Measurements from ENCODE around the gene PPIAL4G. TPM values are rescaled to one million over a fixed set of nuclear protein-coding genes. Genes with fewer than 3 reads are reported as not detected.
A peak's percentile ranks its signal among the peaks of the same experiment; 100 is the strongest.
"Not testable (repeated sequence)": the region's sequence is repeated elsewhere in the genome, so short reads cannot be mapped to it uniquely, and the experiment has no call there.

The PPIAL4G gene
- not detected in 2 replicates for total RNA-seq (2014; rRNA removed; shearing (Covaris generic))

DNA sequence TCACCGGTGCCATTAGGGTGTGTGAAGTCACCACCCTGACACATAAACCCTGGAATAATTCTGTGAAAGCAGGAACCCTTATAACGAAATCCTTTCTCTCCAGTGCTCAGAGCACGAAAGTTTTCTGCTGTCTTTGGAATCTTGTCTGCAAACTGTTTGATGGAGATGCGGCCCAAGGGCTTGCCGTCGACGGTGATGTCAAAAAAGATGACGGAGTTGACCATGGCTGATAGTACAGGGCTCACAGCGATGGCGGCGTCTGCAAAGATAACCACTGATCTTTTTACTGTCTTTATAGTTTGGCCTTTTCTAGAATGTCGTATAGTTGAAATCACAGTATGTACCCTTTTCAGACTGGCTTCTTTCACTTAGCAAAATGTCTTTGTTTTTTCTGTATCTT is at the start of gene PPIAL4G:
PPIAL4G (minus strand) TSS at position 274 of the 400 bp plus-strand sequence; CDS start at position 224, 50 bp downstream.
- DNase-seq (ENCODE audit: low spot score); in situ Hi-C loops (cut with HindIII; ENCODE audit: low sequenced_read_pairs): not testable (repeated sequence)

DNA sequence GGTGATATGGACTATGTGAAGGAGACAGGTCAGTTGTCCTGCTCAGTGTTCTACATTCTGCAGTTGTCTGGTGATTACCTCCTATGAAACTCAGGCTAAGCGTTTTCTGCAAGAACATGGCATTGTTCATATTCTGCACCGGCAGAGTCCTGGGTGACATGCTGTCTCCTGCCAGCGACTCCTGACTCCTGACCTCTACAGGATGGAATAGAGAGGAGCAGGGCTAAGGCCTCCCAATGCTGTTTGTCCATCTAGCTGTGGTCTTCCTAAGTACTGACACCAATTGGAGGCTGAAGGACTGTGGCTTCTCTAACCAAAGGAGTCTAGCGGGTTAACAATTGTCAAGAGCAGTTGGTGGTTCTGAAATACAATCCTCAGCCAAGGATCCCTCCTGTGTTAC is 49.1 kb upstream of the PPIAL4G start:
- in situ Hi-C loops (cut with HindIII; ENCODE audit: low sequenced_read_pairs): not testable (repeated sequence)
- peak; percentile 40 for DNase-seq (ENCODE audit: low spot score)

DNA sequence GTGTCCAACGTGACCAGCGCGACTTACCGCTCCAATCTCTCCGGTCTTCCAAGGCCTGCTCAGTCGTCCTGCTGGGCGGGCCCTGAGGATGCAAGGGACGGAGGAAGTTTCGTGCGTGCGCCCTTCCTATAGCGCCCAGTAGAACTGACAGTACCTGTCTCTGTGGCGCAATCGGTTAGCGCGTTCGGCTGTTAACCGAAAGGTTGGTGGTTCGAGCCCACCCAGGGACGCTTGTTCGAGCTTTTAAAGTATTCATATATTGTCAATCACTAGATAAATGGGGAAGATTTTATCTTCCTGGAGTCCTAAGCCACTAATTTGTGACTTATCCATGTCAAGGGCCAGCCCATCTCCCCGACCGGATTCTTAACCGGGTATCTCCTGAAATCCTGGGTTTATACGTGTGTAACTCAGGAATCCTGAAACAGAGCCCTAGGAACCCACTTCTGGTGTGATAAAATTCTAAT is 46.0 kb upstream of the PPIAL4G start:
- in situ Hi-C loops (cut with HindIII; ENCODE audit: low sequenced_read_pairs): not testable (repeated sequence)
- peak; percentile 55 for DNase-seq (ENCODE audit: low spot score)

DNA sequence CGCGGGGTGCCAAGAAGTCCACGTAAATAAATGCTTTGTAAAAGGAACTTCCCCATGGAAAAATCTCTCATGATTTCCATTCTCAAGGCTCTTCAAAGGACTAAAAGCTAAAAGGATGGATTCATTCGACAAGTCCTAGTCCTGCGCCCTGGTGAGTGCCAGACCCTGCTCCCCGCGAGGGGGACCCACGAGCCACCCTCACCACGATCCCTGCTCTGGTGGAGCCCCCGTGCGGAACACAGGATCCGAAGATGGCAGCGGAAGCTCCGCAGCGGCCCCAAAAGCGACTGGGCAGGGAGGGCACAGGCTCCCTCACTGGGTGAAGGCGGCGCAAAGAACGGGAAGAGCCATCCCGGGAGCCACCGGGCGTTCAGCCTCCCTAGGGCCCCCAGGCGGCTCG is 45.5 kb upstream of the PPIAL4G start:
- DNase-seq (ENCODE audit: low spot score); in situ Hi-C loops (cut with HindIII; ENCODE audit: low sequenced_read_pairs): not testable (repeated sequence)

DNA sequence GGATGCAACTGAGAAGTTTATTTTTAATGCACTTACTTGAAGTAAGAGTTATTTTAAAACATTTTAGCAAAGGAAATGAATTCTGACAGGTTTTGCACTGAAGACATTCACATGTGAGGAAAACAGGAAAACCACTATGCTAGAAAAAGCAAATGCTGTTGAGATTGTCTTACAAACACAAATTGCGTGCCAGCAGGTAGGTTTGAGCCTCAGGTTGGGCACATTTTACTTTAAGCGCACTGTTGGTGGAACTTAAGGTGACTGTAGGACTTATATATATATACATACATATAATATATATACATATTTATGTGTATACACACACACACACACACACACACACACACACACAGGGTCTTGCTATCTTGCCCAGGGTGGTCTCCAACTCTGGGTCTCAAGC is 43.5 kb upstream of the PPIAL4G start:
- DNase-seq (ENCODE audit: low spot score); in situ Hi-C loops (cut with HindIII; ENCODE audit: low sequenced_read_pairs): not testable (repeated sequence)

DNA sequence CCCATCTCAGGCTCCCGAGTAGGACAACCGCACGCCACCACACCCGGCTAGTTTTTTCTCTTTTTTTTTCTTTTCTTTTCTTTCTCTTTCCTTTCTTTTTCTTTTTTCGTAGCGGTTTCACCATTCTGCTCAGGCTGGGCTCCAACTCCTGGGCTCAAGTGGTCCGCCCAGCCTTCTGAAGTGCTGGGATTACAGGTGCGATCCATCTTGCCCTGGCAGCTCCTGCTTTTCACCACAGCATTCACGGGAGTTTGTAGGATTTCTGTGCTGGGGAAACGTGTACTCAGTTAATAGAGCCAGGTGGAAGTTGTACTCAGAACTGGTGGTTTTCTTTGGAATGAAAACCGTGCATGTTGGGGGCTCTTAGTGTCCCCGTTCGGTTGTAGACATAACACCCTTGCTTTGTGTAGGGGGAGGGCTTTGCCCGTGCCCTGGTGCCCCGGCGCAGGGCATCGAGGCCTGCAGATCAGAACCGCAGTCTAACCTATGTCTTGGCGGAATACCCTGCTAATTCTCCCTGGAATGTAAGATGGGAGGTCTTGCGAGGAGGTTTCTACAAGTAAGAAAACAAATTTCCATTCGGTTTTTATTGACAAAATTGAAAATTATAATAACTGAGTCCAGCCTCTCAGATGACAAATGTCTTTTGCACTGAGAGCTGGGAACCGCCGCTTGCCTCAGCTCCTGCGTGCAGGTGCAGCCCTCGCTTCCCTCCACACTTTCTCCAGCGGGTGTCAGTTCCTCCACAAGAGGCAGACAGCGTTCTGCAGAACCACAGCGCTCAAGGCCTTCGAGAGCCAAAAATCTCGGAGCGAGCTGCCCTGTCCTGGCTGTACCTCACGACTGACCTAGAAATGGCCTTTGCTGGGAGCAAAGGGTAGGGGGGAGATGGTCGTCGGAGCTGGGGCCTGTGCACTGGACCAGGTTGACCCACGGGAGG is 40.4 kb upstream of the PPIAL4G start:
- DNase-seq (ENCODE audit: low spot score); in situ Hi-C loops (cut with HindIII; ENCODE audit: low sequenced_read_pairs): not testable (repeated sequence)

DNA sequence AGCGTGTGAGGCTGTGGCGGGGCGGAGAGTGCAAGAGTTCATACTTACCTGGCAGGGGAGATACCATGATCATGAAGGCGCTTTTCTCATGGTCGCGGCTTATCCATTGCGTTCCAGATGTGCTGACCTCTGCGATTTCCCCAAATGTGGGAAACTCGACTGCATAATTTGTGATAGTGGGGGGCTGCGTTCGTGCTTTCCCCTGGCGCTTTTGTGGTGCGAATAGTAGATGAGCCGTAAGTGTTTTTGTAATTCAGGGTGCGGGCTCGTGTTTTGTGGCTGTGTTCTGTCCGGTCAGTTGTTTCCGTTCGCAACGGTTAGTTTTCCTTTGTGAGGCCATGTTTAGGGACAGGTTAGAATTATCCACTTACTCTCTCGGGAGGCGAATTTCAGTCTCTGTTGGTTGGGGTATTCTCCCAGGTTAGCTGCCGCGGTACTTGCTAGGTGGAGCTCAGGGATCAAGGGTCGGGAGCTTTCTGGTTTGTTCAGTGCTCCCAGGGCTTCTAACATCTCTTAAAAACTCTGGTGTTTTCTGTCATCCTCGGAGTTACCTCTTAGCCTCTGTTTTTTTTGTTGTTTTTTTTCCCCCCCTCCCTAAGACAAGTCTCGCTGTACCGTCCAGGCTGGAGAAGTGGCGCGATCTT is 39.6 kb upstream of the PPIAL4G start:
- peak; percentile 94 for DNase-seq (ENCODE audit: low spot score)
- in situ Hi-C loops (cut with HindIII; ENCODE audit: low sequenced_read_pairs): not testable (repeated sequence)

DNA sequence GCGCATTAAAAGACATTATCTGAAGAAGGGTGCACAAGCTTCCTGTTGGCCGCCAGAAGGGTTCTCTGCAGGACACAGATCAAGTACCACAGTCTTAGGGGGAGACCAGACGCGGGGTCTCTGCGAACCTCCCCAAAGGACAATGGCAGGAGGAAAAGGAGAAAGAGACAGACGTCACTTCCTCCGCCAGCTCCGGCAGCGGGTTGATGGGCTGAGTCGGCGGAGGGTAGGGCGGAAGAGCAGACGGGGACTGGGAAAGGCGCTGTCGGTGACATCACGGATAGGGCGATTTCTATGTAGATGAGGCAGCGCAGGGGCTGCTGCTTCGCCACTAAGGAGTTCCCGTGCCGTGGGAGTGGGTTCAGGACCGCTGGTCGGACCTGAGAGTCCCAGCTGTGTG is 39.0 kb upstream of the PPIAL4G start:
- in situ Hi-C loops (cut with HindIII; ENCODE audit: low sequenced_read_pairs): not testable (repeated sequence)

DNA sequence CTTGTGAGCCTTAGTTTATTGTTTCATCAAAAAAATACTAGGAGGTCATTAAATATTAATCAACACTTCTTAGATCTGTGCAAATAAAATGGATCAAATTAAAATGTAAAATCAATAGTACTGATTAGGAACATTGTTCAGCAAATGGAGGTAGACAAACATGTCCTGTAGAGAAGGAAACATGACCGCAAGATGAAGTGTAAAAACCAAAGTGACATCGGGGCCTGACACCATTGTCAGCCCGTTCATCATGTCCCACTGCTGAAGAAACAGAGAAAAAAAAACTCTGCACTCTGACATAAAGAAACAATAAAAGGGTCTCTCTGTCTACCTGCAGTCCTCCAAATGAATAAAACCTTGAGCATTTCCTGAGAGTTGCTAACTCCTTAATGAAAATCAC is 31.2 kb upstream of the PPIAL4G start:
- DNase-seq (ENCODE audit: low spot score); in situ Hi-C loops (cut with HindIII; ENCODE audit: low sequenced_read_pairs): not testable (repeated sequence)

More for the DNA sequence above, 39.0 kb upstream of the PPIAL4G start:
- DNase-seq (ENCODE audit: low spot score): peak; percentile 93

DNA sequence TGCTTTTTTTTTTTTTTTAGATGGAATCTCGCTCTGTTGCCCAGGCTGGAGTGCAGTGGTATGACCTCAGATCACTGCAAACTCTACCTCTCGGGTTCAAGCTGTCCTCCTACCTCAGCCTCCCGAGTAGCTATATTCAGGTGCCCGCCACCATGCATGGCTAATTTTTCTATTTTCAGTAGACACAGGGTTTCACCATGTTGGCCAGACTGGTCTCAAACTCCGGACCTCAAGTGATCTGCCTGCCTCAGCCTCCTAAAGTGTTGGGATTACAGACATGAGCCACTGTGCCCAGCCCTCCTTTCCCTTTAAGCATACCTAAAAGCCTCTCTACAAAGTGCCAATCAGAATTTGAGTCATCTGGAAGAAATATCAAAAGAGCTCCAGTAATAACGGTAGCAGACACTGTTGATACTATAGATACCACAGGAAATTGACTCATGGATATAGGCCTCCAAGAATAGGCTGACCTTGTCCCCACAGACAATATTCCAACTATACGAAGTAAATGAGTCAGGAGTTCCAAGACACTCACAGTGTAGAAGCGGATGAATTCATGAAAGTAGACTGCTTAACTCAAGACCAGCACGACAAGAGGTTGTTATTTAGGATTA is 29.6 kb upstream of the PPIAL4G start:
- in situ Hi-C loops (cut with HindIII; ENCODE audit: low sequenced_read_pairs); DNase-seq (ENCODE audit: low spot score): not testable (repeated sequence)

DNA sequence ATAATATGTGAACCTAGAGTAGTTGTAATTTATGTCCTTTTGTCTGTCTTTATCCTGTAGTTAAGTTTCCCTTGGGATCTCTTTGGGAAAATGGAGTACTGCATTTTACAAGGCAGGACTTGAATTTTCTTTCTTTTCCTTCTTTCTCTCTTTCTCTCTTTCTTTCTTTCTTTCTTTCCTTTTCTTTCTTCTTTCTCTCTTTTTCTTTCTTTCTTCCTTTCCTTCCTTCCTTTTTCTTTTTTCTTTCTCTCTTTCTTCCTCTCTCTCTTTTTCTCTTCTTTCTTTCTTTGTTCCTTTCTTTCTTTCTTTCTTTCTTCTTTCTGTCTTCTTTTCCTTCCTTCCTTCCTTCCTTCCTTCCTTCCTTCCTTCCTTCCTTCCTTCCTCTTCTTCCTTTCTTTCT is 10.8 kb upstream of the PPIAL4G start:
- in situ Hi-C loops (cut with HindIII; ENCODE audit: low sequenced_read_pairs); DNase-seq (ENCODE audit: low spot score): not testable (repeated sequence)

DNA sequence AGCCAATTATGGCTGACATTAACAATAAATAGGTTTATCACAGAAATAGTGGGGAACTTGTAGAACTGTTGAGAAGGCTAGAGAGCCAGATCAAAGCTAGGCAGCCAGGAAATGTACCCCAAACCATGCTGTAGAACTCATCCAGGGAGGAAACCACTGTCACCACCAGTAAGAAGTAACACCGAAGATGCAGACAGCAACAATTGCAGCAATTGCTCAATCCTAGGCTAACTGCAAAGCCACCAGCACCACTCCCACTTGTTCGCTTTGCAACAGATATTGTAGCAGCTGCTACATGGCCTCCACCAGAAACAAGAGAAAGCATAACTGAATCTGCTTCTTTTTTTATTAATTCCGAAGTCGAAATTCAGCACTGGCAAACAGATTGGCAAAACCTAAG is 2.0 kb downstream of the PPIAL4G start:
- DNase-seq (ENCODE audit: low spot score); in situ Hi-C loops (cut with HindIII; ENCODE audit: low sequenced_read_pairs): not testable (repeated sequence)

DNA sequence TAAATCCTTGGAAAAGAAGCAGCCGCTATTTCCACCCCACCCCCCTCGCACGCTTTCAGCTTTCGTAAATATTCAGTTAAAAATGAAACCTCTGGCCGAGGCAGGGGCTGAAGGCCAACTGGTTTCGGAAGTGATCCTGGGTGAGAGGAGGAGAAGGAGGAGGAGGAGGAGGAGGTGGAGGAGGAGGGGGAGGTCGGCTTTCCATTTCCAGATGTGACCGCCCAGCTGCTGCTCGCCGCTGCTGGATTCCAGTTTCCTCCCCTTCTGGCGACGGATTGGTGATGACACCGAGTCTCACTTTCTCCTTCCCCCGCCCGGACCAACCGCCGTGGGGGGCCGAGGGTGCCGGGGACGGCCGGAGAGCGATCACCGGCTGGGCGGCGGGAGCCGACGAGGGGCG is 23.4 kb downstream of the PPIAL4G start:
- DNase-seq (ENCODE audit: low spot score); in situ Hi-C loops (cut with HindIII; ENCODE audit: low sequenced_read_pairs): not testable (repeated sequence)

DNA sequence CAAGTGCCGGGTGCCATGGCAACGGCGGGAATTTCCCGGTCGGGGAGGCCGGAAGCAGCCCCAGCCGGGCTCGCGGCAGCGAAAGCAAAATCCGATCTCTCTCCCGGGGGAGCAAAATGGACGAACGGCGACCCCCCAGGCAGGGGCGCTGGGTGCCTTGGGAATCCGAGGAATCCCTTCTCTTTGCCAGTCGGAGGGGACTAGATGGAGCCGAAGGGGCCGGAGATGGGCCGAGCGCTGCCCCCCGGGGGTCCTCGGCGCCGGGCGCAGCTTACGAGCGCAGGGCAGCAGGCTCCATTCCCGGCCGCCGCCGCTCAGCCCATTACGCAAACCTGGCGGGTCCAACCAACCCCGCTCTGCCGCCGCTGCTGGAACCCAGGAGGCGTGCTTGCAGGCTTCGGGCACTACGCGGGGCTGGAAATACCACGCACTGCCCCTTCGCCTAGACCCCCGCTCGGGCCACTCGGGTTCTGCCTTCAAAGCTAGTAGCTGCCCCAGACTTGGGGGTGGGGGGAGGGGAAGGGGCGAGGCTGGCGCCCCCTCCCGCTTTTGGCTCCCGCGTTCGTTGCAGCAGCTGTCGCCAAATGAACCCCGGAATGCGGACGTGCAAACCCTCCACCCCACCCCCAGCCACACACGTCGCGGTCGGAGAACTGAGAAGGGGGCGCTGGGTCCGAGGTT is 24.1 kb downstream of the PPIAL4G start:
- in situ Hi-C loops (cut with HindIII; ENCODE audit: low sequenced_read_pairs): not testable (repeated sequence)
- peak; percentile 17 for DNase-seq (ENCODE audit: low spot score)

DNA sequence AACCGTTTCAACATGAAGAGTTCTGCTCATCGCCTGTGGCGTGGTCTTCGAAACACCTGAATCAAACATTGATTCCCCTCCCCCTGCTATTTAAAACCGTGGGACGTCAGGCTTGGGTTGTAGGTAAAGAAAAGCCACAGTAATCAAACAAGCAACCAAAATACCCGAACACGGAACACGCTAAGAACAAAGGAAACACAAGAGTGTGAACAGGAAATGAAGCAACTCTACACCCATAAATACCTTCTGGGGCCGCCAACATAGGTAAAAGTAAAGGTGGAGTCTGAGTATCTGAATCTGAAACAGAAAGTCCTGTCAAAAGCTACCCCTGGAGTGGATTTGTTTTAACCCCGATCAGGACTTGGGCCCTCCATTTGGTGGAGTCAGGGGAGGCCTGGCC is 24.7 kb downstream of the PPIAL4G start:
- in situ Hi-C loops (cut with HindIII; ENCODE audit: low sequenced_read_pairs); DNase-seq (ENCODE audit: low spot score): not testable (repeated sequence)

DNA sequence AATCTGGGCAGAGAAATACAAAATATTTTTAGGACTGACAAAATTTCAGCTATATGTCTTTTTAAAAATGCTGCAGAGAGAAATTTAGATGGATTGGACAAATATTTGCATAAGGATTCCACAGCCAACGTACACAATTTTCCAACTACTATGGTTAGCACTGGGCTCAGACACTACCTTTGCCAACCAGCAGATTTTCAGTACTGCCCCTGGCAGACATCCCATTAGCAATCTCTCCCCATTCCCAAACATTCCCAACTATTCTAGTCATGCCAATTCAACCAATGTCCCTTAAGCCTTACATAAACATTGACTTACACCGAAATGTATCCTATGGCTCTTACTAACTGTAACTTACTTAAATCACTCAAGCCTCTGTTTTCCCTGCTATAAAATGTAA is 30.3 kb downstream of the PPIAL4G start:
- DNase-seq (ENCODE audit: low spot score): peak; percentile 29
- in situ Hi-C loops (cut with HindIII; ENCODE audit: low sequenced_read_pairs): not testable (repeated sequence)

DNA sequence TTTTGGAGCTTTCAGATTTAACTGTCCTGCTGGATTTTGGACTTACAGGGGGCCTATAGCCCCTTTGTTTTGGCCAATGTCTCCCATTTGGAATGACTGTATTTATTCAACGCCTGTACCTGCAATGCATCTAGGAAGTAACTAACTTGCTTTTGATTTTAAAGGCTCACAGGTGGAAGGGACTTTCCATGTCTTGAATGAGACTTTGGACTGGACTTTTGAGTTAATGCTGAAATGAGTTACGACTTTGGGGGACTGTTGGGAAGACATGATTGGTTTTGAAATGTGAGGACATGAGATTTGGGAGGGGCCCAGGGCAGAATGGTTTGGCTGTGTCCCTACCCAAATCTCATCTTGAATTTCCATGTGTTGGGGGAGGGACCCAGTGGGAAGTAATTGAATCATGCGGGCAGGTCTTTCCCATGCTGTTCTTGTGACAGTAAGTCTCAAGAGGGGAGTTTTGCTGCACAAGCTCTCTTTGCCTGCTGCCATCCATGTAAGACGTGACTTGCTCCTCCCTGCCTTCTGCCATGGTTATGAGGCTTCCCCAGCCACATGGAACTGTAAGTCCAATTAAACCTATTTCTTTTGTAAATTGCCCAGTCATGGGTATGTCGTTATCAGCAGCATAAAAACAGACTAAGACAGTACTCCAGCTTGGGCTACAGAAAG is 43.3 kb downstream of the PPIAL4G start:
- in situ Hi-C loops (cut with HindIII; ENCODE audit: low sequenced_read_pairs); DNase-seq (ENCODE audit: low spot score): not testable (repeated sequence)

DNA sequence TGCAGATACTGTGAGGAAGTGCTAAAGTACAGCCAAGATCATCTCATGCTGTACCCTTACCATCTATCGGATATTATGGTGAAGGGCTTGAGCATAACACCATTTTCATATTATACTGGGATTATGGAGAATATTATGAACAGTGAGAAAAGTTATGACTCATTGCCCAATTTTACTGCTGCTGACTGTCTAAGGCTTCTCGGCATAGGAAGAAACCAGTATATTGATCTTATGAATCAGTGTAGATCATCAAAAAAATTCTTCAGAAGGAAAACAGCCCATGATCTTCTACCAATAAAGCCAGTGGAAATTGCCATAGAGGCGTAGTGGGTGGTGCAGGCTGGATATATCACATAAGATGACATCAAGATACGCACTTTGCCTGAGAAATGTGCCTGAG is 47.7 kb downstream of the PPIAL4G start:
- no peak for DNase-seq (ENCODE audit: low spot score)
- in situ Hi-C loops (cut with HindIII; ENCODE audit: low sequenced_read_pairs): no loop called here
